A549 treated with ZK216348 at 1 μM for 4 hours (cell line): ENCODE results near the gene CALCB. TPM values are rescaled to one million over a fixed set of nuclear protein-coding genes. Genes with fewer than 3 reads are reported as not detected.

ENCODE experiments used
- total RNA-seq: library from RNA; stranded (reverse); fragments of 200-300 nt; extraction: Qiagen RNA extraction; gene quantifications from 5 replicates; pipeline ENCODE4 v1.2.3, GENCODE V29; 2022; ENCODE audit warnings: low read depth

Gene CALCB
- 0.13 TPM in 1 of 5 replicates, not detected in the others for total RNA-seq

GRCh38 chr11:15073361-15074205 is at the start of gene CALCB:
CALCB (plus strand) TSS chr11:15073593; CDS start chr11:15074719, 1,126 bp downstream.

GRCh38 chr11:15114501-15115475 is 41.4 kb downstream of the CALCB start, which contains the start of gene INSC:
INSC (plus strand) TSS chr11:15114923; CDS start chr11:15149175, 34,252 bp downstream.

Other genes with a start within 250 kb of the CALCB start
- 10.8 to 13.1 TPM (median 11.3 TPM) in 5 replicates for gene CYP2R1, start 181.4 kb upstream of the CALCB start, total RNA-seq
- 0.22 to 0.35 TPM in 2 of 5 replicates, not detected in the others for gene CALCA, start 101.2 kb upstream of the CALCB start, total RNA-seq
- gene INSC, start 41.3 kb downstream of the CALCB start, total RNA-seq, result not detected in 5 replicates